Trophoblast cell (in vitro differentiated cells and primary cell): ENCODE results near the gene ZNF143.

Experiments
- DNase-seq, 2 donors: peaks; one replicate each; pipeline ENCODE4 v3.0.0-alpha.2; 2016
- H2AFZ ChIP-seq: 2 replicates; pipeline ENCODE4 v1.6.1; 2013; ENCODE audit warnings: low read length, moderate library complexity, mild to moderate bottlenecking; ENCODE audit not compliant: insufficient read depth, poor library complexity
- H2AK5ac ChIP-seq: 2 replicates; pipeline ENCODE4 v1.6.1; 2013; ENCODE audit warnings: mild to moderate bottlenecking, low read length
- H2BK120ac ChIP-seq: 2 replicates; pipeline ENCODE4 v1.6.1; 2013; ENCODE audit warnings: low read length, mild to moderate bottlenecking, moderate library complexity; ENCODE audit not compliant: insufficient read depth, poor library complexity
- H2BK12ac ChIP-seq: 2 replicates; pipeline ENCODE4 v1.6.1; 2013; ENCODE audit warnings: mild to moderate bottlenecking, low read length, moderate library complexity
- H2BK5ac ChIP-seq: 2 replicates; pipeline ENCODE4 v1.6.1; 2013; ENCODE audit warnings: low read length, low read depth, moderate library complexity, mild to moderate bottlenecking; ENCODE audit not compliant: poor library complexity
- H3K14ac ChIP-seq: 2 replicates; pipeline ENCODE4 v1.6.1; 2013; ENCODE audit warnings: mild to moderate bottlenecking, low read length
- H3K18ac ChIP-seq: 2 replicates; pipeline ENCODE4 v1.6.1; 2013; ENCODE audit warnings: mild to moderate bottlenecking, low read length
- H3K23ac ChIP-seq: 2 replicates; pipeline ENCODE4 v1.6.1; 2013; ENCODE audit warnings: low read length
- H3K27ac ChIP-seq: 2 replicates; pipeline ENCODE4 v1.5.1; 2013; ENCODE audit warnings: low read depth, mild to moderate bottlenecking, inconsistent platforms, low read length, moderate library complexity
- H3K27me3 ChIP-seq: 2 replicates; pipeline ENCODE4 v1.6.1; 2013; ENCODE audit warnings: inconsistent platforms, mild to moderate bottlenecking, low read length, moderate library complexity; ENCODE audit not compliant: insufficient read depth
- H3K36me3 ChIP-seq, 2 experiments: 1 replicate in 1 of 2; 2 replicates in 1 of 2; pipeline ENCODE4 v1.6.1; 2013; ENCODE audit warnings: low read length in 2 of 2, mild to moderate bottlenecking in 2 of 2, moderate library complexity in 1 of 2; ENCODE audit not compliant: insufficient read depth in 2 of 2, control insufficient read depth in 1 of 2
- H3K4ac ChIP-seq: 2 replicates; pipeline ENCODE4 v1.6.1; 2013; ENCODE audit warnings: low read depth, mild to moderate bottlenecking, low read length, moderate library complexity
- H3K4me1 ChIP-seq, 2 experiments: 1 replicate in 1 of 2; 2 replicates in 1 of 2; pipeline ENCODE4 v1.6.1; 2013; ENCODE audit warnings: low read length in 2 of 2, mild to moderate bottlenecking in 2 of 2, moderate library complexity in 1 of 2; ENCODE audit not compliant: insufficient read depth in 2 of 2, control insufficient read depth in 1 of 2
- H3K4me2 ChIP-seq: 2 replicates; pipeline ENCODE4 v1.6.1; 2013; ENCODE audit warnings: inconsistent platforms, mild to moderate bottlenecking, low read length, moderate library complexity
- H3K4me3 ChIP-seq: 2 replicates; pipeline ENCODE4 v1.5.1; 2013; ENCODE audit warnings: mild to moderate bottlenecking, low read depth, low read length, inconsistent platforms
- H3K79me1 ChIP-seq: one replicate; pipeline ENCODE4 v1.6.1; 2013; ENCODE audit warnings: low read length
- H3K79me2 ChIP-seq: 2 replicates; pipeline ENCODE4 v1.6.1; 2013; ENCODE audit warnings: low read length, mild to moderate bottlenecking; ENCODE audit not compliant: control insufficient read depth, insufficient read depth, poor library complexity
- H3K9ac ChIP-seq: 2 replicates; pipeline ENCODE4 v1.6.1; 2013; ENCODE audit warnings: mild to moderate bottlenecking, low read length
- H3K9me3 ChIP-seq: 2 replicates; pipeline ENCODE4 v1.6.1; 2013; ENCODE audit warnings: low read depth, mild to moderate bottlenecking, control low read depth, inconsistent platforms, low read length; ENCODE audit not compliant: insufficient read depth
- H4K12ac ChIP-seq: 2 replicates; pipeline ENCODE4 v1.6.1; 2013; ENCODE audit warnings: low read depth, mild to moderate bottlenecking, low read length, moderate library complexity
- H4K8ac ChIP-seq: 2 replicates; pipeline ENCODE4 v1.6.1; 2013; ENCODE audit warnings: low read depth, mild to moderate bottlenecking, low read length, moderate library complexity
- H4K91ac ChIP-seq: one replicate; pipeline ENCODE4 v1.6.1; 2013; ENCODE audit warnings: low read depth, mild to moderate bottlenecking, low read length, moderate library complexity
- WGBS: extraction: QIAGEN DNeasy Blood & Tissue Kit; methylation state at CpG from one replicate; pipeline ENCODE4 v1.1.7; 2013; ENCODE audit warnings: missing lambda C conversion rate; ENCODE audit not compliant: insufficient read length, insufficient coverage; ENCODE audit errors: extremely low coverage; 5-methylcytosine and 5-hydroxymethylcytosine counted together

The ZNF143 gene

DNA sequence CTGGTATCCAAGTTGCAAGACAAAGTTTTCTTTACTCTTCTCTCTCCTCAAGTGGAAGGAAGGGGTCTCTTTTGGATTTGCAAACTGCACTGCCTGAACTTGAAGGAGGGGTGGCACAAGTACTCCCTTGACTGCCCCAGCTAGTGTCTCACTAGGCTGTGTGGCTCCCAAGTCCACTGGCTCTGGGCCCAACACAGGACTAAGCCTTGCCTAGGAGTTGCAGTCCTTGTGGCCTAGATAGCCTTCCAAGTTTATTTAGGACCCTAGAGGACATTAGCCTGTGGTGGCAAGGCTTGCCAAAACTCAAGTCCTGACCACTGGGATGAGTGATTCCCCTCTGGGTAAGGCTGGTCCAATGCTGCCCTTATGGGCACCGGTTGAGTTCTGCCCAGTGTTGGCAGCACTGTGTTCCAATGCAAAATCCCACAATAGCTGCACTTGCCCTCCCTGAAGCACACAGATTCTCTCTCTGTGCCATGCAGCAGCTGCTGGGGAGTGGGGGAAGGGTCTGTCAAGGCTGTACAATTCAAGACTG, 102.5 kb downstream of the ZNF143 start:
- peaks cover 6 to 15% of the 10 kb centered on the region in 2 experiments for H3K4me1 ChIP-seq
- no CpG with 5 or more reads among the region's 1 CpG for WGBS

DNA sequence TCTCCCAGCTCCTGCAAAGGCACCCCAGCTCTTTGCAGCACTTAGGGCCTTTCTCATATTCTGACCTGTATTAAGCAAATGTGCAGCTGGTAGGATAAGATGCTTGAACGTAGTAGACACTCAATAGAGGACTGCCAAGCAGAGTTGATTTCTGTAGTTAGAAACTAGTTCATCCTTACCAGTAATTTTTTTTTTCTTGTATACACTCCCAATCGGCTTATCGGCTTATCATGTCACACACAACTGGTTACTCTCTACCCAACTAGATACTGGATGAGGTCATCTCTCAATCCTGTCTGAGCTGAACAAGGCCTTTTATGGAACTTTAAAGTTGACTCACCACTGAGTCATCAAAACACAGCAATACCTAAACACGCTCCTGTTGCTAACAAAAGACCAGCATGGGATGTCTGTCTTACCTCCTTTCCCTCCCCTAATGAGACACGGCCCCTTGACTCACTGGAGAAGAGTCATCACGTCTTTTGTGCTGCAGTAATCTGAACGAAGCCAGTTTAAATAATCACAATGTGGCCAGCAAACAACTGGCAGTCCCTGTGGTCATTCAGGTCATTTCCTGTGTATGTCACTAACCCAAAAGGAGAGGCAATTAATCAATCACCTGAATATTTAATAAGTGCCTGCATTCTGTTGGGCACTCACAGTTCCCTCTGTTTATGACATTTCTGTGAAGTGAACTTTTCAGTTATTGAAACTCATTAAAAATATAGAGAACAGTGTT, 105.2 kb downstream of the ZNF143 start:
- peak overlapping the region; percentile 86 for H4K8ac ChIP-seq
- DNase-seq: peak; percentile 95 to 99

More for the DNA sequence above, 102.5 kb downstream of the ZNF143 start:
- Histone ChIP-seq H3K4me3 (no peak overlapping the region), H4K8ac (peak overlapping the region; percentile 32), H3K14ac (peak overlapping the region; percentile 44), H3K4ac (no peak overlapping the region), H3K36me3 (no peaks in the 10 kb centered on the region), H3K9me3 (peaks cover 4% of the 10 kb centered on the region), H2BK5ac (no peak overlapping the region), H3K23ac (no peak overlapping the region), H3K27ac (no peak overlapping the region), H3K18ac (no peak overlapping the region), H3K4me2 (no peak overlapping the region), H3K9ac (no peak overlapping the region), H2AFZ (no peak overlapping the region), H3K27me3 (no peaks in the 10 kb centered on the region), H2BK120ac (peak overlapping the region; percentile 34), H4K12ac (no peak overlapping the region), H2AK5ac (peak overlapping the region; percentile 52), H2BK12ac (peak overlapping the region; percentile 19), H4K91ac (peak overlapping the region; percentile 30), H3K79me1 (peaks cover 30% of the 10 kb centered on the region), H3K79me2 (peaks cover 5% of the 10 kb centered on the region)
- no peak for DNase-seq

GRCh38 chr11:9566561-9567063, 105.8 kb downstream of the ZNF143 start:
- Histone ChIP-seq H3K9ac (no peak overlapping the region), H2BK12ac (no peak overlapping the region), H3K23ac (no peak overlapping the region), H3K27ac (peak overlapping the region; percentile 99), H3K9me3 (peaks cover 2% of the 10 kb centered on the region), H4K91ac (peak overlapping the region; percentile 46), H3K27me3 (no peaks in the 10 kb centered on the region), H2BK120ac (peak overlapping the region; percentile 25), H3K18ac (no peak overlapping the region), H3K4ac (no peak overlapping the region), H4K8ac (no peak overlapping the region), H3K4me2 (peak overlapping the region; percentile 4), H3K79me2 (peaks cover 5% of the 10 kb centered on the region), H3K4me3 (no peak overlapping the region), H3K79me1 (peaks cover 42% of the 10 kb centered on the region), H2AFZ (no peak overlapping the region), H3K4me1 (peaks cover 9 to 23% of the 10 kb centered on the region in 2 experiments), H2AK5ac (no peak overlapping the region), H3K14ac (no peak overlapping the region), H2BK5ac (peak overlapping the region; percentile 77), H4K12ac (no peak overlapping the region), H3K36me3 (no peaks in the 10 kb centered on the region)
- peak; percentile 66 to 91 for DNase-seq
- no CpG with 5 or more reads among the region's 3 CpGs for WGBS

More for the DNA sequence above, 105.2 kb downstream of the ZNF143 start:
- no peaks in the 10 kb centered on the region for H3K36me3 ChIP-seq
- H3K14ac ChIP-seq: peak overlapping the region; percentile 93
- H3K27ac ChIP-seq: peak overlapping the region; percentile 99
- peaks cover 5% of the 10 kb centered on the region for H3K79me2 ChIP-seq
- H3K4ac ChIP-seq: peak overlapping the region; percentile 92
- peak overlapping the region; percentile 99 for H2BK5ac ChIP-seq
- no CpG with 5 or more reads among the region's 7 CpGs for WGBS
- no peak overlapping the region for H4K12ac ChIP-seq
- H3K18ac ChIP-seq: no peak overlapping the region
- no peak overlapping the region for H3K23ac ChIP-seq
- peak overlapping the region; percentile 64 for H3K4me2 ChIP-seq
- H2BK120ac ChIP-seq: peak overlapping the region; percentile 92
- peak overlapping the region; percentile 57 for H3K9ac ChIP-seq
- peak overlapping the region; percentile 93 for H2BK12ac ChIP-seq
- H2AK5ac ChIP-seq: no peak overlapping the region
- H2AFZ ChIP-seq: no peak overlapping the region
- H3K4me3 ChIP-seq: no peak overlapping the region
- peak overlapping the region; percentile 95 for H4K91ac ChIP-seq
- no peaks in the 10 kb centered on the region for H3K27me3 ChIP-seq
- peaks cover 39% of the 10 kb centered on the region for H3K79me1 ChIP-seq
- peaks cover 2% of the 10 kb centered on the region for H3K9me3 ChIP-seq
- peaks cover 9 to 21% of the 10 kb centered on the region in 2 experiments for H3K4me1 ChIP-seq

- no peak overlapping the region for H3K4me2 ChIP-seq
- no peak overlapping the region for H3K4me3 ChIP-seq
- H3K79me1 ChIP-seq: peaks cover 43% of the 10 kb centered on the region
- no peak overlapping the region for H3K23ac ChIP-seq
- H3K9me3 ChIP-seq: peaks cover 2% of the 10 kb centered on the region
- no peak overlapping the region for H2AFZ ChIP-seq
- peak overlapping the region; percentile 86 for H4K8ac ChIP-seq
- H4K91ac ChIP-seq: peak overlapping the region; percentile 99
- H3K36me3 ChIP-seq: no peaks in the 10 kb centered on the region
- peak overlapping the region; percentile 92 for H2BK120ac ChIP-seq
- H3K79me2 ChIP-seq: peaks cover 5% of the 10 kb centered on the region
- peak overlapping the region; percentile 97 for H3K27ac ChIP-seq
- H3K4ac ChIP-seq: peak overlapping the region; percentile 90
- peaks cover 15 to 23% of the 10 kb centered on the region in 2 experiments for H3K4me1 ChIP-seq
- H2AK5ac ChIP-seq: peak overlapping the region; percentile 97
- H4K12ac ChIP-seq: peak overlapping the region; percentile 66
- no peaks in the 10 kb centered on the region for H3K27me3 ChIP-seq
- peak overlapping the region; percentile 96 for H2BK5ac ChIP-seq
- H2BK12ac ChIP-seq: peak overlapping the region; percentile 98
- H3K14ac ChIP-seq: peak overlapping the region; percentile 94
- no CpG with 5 or more reads among the region's 5 CpGs for WGBS
- peak overlapping the region; percentile 65 for H3K18ac ChIP-seq
- DNase-seq: peak; percentile 82 to 88
- no peak overlapping the region for H3K9ac ChIP-seq
These were observed 106.6 kb downstream of the ZNF143 start for GRCh38 chr11:9567401-9567800.
